Measurements from ENCODE around the gene KATNA1. TPM values are rescaled to one million over a fixed set of nuclear protein-coding genes. Genes with fewer than 3 reads are reported as not detected.

Gene KATNA1
- total RNA-seq, 1 donor from 2014 or later: 23.6 TPM

DNA sequence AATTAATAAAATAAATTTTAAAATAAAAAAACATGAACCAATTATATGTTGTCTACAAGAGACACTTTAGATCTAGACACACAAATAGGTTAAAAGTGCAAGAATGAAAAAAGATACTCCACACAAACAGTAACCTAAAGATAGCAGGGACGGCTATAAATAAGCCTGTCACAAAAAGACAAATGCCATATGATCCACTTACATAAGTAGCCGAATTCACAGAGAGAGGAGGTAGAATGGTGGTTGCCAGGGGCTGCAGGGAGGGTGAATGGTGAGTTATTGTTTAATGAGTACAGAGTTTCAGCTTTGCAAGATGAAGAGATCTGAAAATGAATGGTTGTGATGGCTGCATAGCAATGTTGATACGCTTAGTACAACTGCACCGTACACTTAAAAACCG is 32.7 kb downstream of the KATNA1 start:
- FAIRE-seq (no peak), DNase-seq (ENCODE audit: low spot score in 2 of 2) (no peak)

DNA sequence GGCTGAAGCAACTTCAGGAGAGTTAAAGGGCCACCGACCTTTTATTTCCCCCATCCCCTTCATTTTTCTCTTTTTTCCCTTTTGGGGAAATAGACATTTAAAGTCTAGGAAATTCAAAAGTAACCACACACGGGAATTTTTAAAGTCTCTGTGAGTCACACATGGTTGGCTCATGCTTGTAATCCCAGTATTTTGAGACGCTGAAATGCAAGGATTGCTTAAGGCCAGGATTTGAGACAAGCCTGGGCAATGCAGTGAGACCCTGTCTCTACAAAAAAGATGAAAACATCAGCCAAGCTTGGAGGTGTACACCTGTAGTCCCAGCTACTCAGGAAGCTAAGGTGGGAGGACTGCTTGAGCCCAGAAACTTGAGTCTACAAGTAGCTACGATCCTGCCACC is 34.2 kb downstream of the KATNA1 start:
- FAIRE-seq (no peak), DNase-seq (ENCODE audit: low spot score in 2 of 2) (no peak)

- FAIRE-seq (no peak), DNase-seq (ENCODE audit: low spot score in 2 of 2) (no peak)
Measured at GRCh38 chr6:149608381-149608982, 40.0 kb downstream of the KATNA1 start.

GRCh38 chr6:149600508-149600907 is 48.0 kb downstream of the KATNA1 start:
- FAIRE-seq (no peak), DNase-seq (ENCODE audit: low spot score in 2 of 2) (no peak)

DNA sequence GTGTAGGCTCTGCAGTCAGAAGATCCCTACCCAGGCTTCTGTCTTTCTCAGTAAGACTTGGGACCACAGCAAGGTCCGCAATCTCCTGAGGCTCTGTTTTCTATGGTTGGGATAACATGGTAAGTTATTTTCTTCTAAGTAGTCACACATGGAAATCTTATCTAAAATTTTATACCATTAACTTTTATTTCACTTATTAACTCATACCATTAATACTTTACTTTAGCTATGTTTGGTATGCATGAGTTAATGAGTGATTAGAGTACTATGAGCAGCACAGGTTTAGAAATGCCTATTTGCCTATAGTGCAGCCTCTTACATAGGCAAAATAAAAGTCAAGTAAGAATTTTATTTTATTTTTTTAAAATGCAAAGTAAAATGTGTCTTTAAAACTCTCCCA is 55.1 kb downstream of the KATNA1 start:
- DNase-seq (ENCODE audit: low spot score in 2 of 2) (no peak), FAIRE-seq (no peak)

- FAIRE-seq: no peak
Measured at GRCh38 chr6:149592983-149593382, 55.5 kb downstream of the KATNA1 start.

DNA sequence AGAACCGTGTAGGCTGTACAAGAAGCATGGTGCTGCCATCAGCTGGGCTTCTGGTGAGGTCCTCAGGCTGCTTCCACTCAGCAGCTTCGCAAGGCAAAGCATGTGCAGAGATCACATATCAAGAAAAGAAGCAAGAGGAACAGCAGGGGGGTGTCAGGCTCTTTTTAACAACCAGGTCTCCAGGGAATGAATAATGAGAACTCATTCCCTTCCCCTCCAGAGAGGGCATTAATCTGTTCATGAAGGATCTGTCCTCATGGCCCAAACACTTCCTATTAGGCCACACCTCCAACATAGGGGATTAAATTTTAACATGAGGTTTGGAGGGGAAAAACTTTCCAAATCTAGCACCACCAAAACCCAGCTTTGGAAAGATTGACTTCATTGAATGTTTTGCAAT is 62.4 kb downstream of the KATNA1 start:
- FAIRE-seq (no peak), DNase-seq (ENCODE audit: low spot score in 2 of 2) (no peak)

More at GRCh38 chr6:149592983-149593382, 55.5 kb downstream of the KATNA1 start:
- DNase-seq (ENCODE audit: low spot score in 2 of 2): no peak

GRCh38 chr6:149581349-149581748 is 67.2 kb downstream of the KATNA1 start:
- DNase-seq (ENCODE audit: low spot score in 2 of 2): no peak
- FAIRE-seq: no peak

- FAIRE-seq (no peak), DNase-seq (ENCODE audit: low spot score in 2 of 2) (no peak)
Measured at GRCh38 chr6:149580880-149581279, 67.6 kb downstream of the KATNA1 start.

GRCh38 chr6:149567945-149568585 is 80.4 kb downstream of the KATNA1 start:
- FAIRE-seq (no peak), DNase-seq (ENCODE audit: low spot score in 2 of 2) (no peak)

- FAIRE-seq (no peak), DNase-seq (ENCODE audit: low spot score in 2 of 2) (no peak)
Measured at GRCh38 chr6:149567194-149567586, 81.3 kb downstream of the KATNA1 start.

- DNase-seq (ENCODE audit: low spot score in 2 of 2) (no peak), FAIRE-seq (no peak)
Measured at GRCh38 chr6:149566410-149567193, 81.9 kb downstream of the KATNA1 start.

DNA sequence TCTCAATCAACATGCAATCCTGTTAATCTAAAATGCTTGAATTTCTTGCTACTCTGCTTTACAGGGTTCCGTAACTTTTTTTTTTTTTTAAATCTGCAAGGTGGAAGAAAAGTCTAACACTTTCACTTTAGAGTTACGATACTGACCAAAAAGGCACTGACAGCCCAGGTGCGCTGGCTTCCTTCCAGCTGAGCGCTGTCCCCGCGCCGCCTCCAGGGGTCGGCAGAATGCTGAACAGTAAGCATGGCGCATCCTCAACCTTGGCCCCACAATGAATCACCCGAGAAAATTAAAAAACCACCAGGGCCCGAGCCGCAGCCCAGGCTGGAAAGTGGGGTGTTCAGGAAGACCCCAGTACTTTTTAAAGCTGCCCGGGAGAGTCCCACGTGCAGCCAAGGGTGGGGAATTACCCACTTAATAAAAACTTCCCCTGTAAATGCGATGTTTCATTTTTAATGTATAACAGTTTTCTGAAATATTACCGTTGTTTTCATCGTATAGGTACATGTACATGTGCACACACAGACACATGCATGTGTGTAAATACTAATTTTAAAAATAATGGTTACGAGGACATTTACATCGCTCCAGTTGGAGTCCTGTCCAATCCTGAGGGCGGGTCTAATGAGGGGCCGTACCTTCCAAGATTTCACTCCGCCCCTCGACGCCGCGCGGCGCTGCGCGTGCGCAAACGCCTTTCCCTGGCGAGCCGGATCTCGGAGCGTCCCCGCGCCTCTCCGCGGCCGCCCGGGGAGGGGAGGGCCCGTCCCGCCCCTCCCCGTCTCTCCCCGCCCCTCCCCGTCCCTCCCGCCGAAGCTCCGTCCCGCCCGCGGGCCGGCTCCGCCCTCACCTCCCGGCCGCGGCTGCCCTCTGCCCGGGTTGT is 82.7 kb downstream of the KATNA1 start, which contains the start of gene GINM1:
Gene GINM1 (plus strand): TSS at position 849 of the 883 bp plus-strand sequence. CDS start 40 bp downstream, outside the sequence.
- FAIRE-seq (no peak), DNase-seq (ENCODE audit: low spot score in 2 of 2) (peak; percentile 97 to 98)

DNA sequence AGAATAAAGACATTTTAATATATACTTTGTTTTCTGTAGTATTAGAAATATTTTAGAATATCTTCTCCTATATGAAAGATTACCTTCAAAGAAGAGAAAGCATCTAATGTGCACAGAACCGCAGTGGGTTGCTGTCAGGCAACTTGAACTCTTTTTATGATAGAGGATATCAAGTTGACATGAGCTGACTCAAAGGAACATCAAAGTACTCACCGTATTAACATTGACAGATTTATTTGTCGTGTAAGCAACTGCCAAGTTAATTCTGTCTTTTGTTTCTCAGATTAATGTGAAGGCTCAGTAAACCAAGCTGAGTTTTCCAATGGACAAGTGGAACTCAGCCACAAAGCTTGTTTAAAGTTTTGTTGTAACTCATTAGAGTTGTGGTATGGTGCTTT is 84.6 kb downstream of the KATNA1 start:
- FAIRE-seq: no peak

GRCh38 chr6:149563203-149563927 is 85.1 kb downstream of the KATNA1 start:
- DNase-seq (ENCODE audit: low spot score in 2 of 2) (no peak), FAIRE-seq (no peak)

More for the DNA sequence above, 84.6 kb downstream of the KATNA1 start:
- no peak for DNase-seq (ENCODE audit: low spot score in 2 of 2)

DNA sequence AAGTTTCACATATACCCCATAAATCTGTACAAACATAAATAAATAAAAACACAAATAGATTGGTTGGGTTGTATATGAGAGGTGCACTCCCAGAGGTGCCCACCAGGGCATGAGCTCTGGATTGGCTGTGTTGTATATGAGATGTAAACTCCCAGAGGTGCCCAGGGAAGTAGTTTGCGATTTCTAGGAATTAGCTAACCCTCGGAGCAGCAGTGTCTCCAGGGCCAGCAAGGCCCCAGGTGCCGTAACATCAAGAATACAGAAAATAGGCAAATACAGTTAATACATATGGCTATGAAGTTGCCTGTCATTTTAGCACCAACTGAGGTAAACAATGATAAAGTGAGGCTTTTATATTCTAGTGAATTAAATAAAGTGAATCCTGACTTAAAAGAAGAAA is 87.8 kb downstream of the KATNA1 start:
- DNase-seq (ENCODE audit: low spot score in 2 of 2): no peak
- FAIRE-seq: no peak

- no peak for FAIRE-seq
Measured at GRCh38 chr6:149559389-149559788, 89.1 kb downstream of the KATNA1 start.

GRCh38 chr6:149558029-149558428 is 90.5 kb downstream of the KATNA1 start:
- DNase-seq (ENCODE audit: low spot score in 2 of 2) (no peak), FAIRE-seq (no peak)

More at GRCh38 chr6:149559389-149559788, 89.1 kb downstream of the KATNA1 start:
- no peak for DNase-seq (ENCODE audit: low spot score in 2 of 2)

- no peak for FAIRE-seq
Measured at GRCh38 chr6:149551920-149552319, 96.6 kb downstream of the KATNA1 start.

More at GRCh38 chr6:149551920-149552319, 96.6 kb downstream of the KATNA1 start:
- DNase-seq (ENCODE audit: low spot score in 2 of 2): no peak

All from frontal cortex (tissue), 4 donors.